Endodermal cell (in vitro differentiated cells): ENCODE measurements around the gene SPOP. TPM values are rescaled to one million over a fixed set of nuclear protein-coding genes. Genes with fewer than 3 reads are reported as not detected.
A peak's percentile ranks its signal among the peaks of the same experiment; 100 is the strongest.

ENCODE experiments used
- DNase-seq: peaks from one replicate; pipeline ENCODE4 v3.0.0-alpha.2; 2017
- H3K27ac ChIP-seq: 2 replicates; pipeline ENCODE4 v1.5.1; 2013; ENCODE audit warnings: mild to moderate bottlenecking, low read depth, low read length, moderate library complexity
- H3K27me3 ChIP-seq: 2 replicates; pipeline ENCODE4 v1.6.1; 2013; ENCODE audit warnings: mild to moderate bottlenecking, low read length, moderate library complexity; ENCODE audit not compliant: insufficient read depth, control insufficient read depth, poor library complexity, severe bottlenecking
- H3K36me3 ChIP-seq: 2 replicates; pipeline ENCODE4 v1.7.0; 2013; ENCODE audit warnings: mild to moderate bottlenecking, low read length, moderate library complexity; ENCODE audit not compliant: control insufficient read depth, insufficient read depth
- H3K4me1 ChIP-seq: one replicate; pipeline ENCODE4 v1.7.0; 2013; ENCODE audit warnings: low read length; ENCODE audit not compliant: control insufficient read depth, insufficient read depth
- H3K4me3 ChIP-seq: 2 replicates; pipeline ENCODE4 v1.5.1; 2013; ENCODE audit warnings: mild to moderate bottlenecking, low read length, moderate library complexity
- H3K9ac ChIP-seq: 2 replicates; pipeline ENCODE4 v1.6.1; 2013; ENCODE audit warnings: mild to moderate bottlenecking, low read length, moderate library complexity; ENCODE audit not compliant: poor library complexity, severe bottlenecking; ENCODE audit errors: extremely low read depth
- H3K9me3 ChIP-seq: 2 replicates; pipeline ENCODE4 v1.6.1; 2013; ENCODE audit warnings: mild to moderate bottlenecking, low read length, moderate library complexity; ENCODE audit not compliant: control insufficient read depth
- H3K27ac Mint-ChIP-seq: 2 replicates; pipeline ENCODE4 v1.8.0; 2020; ENCODE audit warnings: mixed read lengths
- H3K27me3 Mint-ChIP-seq: 2 replicates; pipeline ENCODE4 v1.8.0; 2021; ENCODE audit warnings: mild to moderate bottlenecking, mixed read lengths; ENCODE audit not compliant: insufficient read depth
- H3K36me3 Mint-ChIP-seq: 2 replicates; pipeline ENCODE4 v1.8.0; 2020; ENCODE audit warnings: low read depth, mixed read lengths
- H3K4me1 Mint-ChIP-seq: 2 replicates; pipeline ENCODE4 v1.8.0; 2020; ENCODE audit warnings: mixed read lengths
- H3K4me3 Mint-ChIP-seq: 2 replicates; pipeline ENCODE4 v1.8.0; 2020; ENCODE audit warnings: mild to moderate bottlenecking, moderate library complexity, mixed read lengths
- H3K9me3 Mint-ChIP-seq: 2 replicates; pipeline ENCODE4 v1.8.0; 2020; ENCODE audit warnings: mild to moderate bottlenecking, mixed read lengths
- CTCF ChIP-seq: fragments of 200-600 bp; sonication (generic); conservative IDR thresholded peaks from 2 replicates; pipeline ENCODE4 v1.5.0; 2021; ENCODE audit warnings: antibody characterized with exemption, mild to moderate bottlenecking
- WGBS, 2 experiments: methylation state at CpG; one replicate each; pipeline versions ENCODE4 v1.1.5 to v1.1.7; 2013; ENCODE audit warnings: missing lambda C conversion rate in 2 of 2, mixed read lengths in 1 of 2; ENCODE audit not compliant: insufficient coverage in 1 of 2, insufficient read length in 1 of 2; 5-methylcytosine and 5-hydroxymethylcytosine counted together
- total RNA-seq, 2 donors: library from RNA; stranded (reverse); fragmentation: NEBNext Ultra II Directional in 1 of 2; extraction: Animal tissue kit (Norgen Biotek cat#: 25700) in 1 of 2; gene quantifications; 2 replicates in 1 of 2; 3 replicates in 1 of 2; pipeline ENCODE4 v1.2.1, GENCODE V29; 2021

SPOP gene
- total RNA-seq, 2 donors from 2014 or later = 39.9 to 41.3 TPM

GRCh38 chr17:49707608-49708514 lies 30.0 kb upstream of the SPOP start, which contains the start of gene SLC35B1:
SLC35B1 (minus strand) TSS chr17:49707964; CDS start chr17:49707833, 131 bp downstream.
- Mint-ChIP-seq H3K4me1 (peaks cover 8% of the 10 kb centered on the region), H3K4me3 (peak within 1 kb of the TSS; percentile 94), H3K36me3 (peaks cover 37% of the 10 kb centered on the region), H3K27me3 (no peaks in the 10 kb centered on the region), H3K27ac (peak within 1 kb of the TSS; percentile 99), H3K9me3 (no peaks in the 10 kb centered on the region)
- WGBS, 2 experiments = 1 to 3% methylated on average over 31 to 53 of the region's 53 CpGs
- no peaks in the 10 kb centered on the region for H3K9me3 ChIP-seq
- H3K27ac ChIP-seq = peak within 1 kb of the TSS; percentile 97
- H3K36me3 ChIP-seq = peaks cover 33% of the 10 kb centered on the region
- peak; percentile 100 for DNase-seq
- H3K4me1 ChIP-seq = no peaks in the 10 kb centered on the region
- H3K9ac ChIP-seq = peak within 1 kb of the TSS; percentile 95
- TF ChIP-seq CTCF = peak; percentile 84
- H3K4me3 ChIP-seq = peak within 1 kb of the TSS; percentile 95
- no peaks in the 10 kb centered on the region for H3K27me3 ChIP-seq

- peaks cover 39% of the 10 kb centered on the region for H3K36me3 Mint-ChIP-seq
- WGBS, 2 experiments = 4 to 7% methylated on average over 11 to 12 of the region's 12 CpGs
- no peaks in the 10 kb centered on the region for H3K27me3 ChIP-seq
- peak overlapping the region; percentile 95 for H3K9ac ChIP-seq
- peaks cover 39% of the 10 kb centered on the region for H3K36me3 ChIP-seq
- no peak for TF ChIP-seq CTCF
- peak overlapping the region; percentile 95 for H3K4me3 ChIP-seq
- no peaks in the 10 kb centered on the region for H3K27me3 Mint-ChIP-seq
- H3K4me1 ChIP-seq = no peaks in the 10 kb centered on the region
- peaks cover 8% of the 10 kb centered on the region for H3K4me1 Mint-ChIP-seq
- H3K27ac ChIP-seq = peak overlapping the region; percentile 97
- DNase-seq = peak; percentile 61
- peak overlapping the region; percentile 94 for H3K4me3 Mint-ChIP-seq
- peak overlapping the region; percentile 99 for H3K27ac Mint-ChIP-seq
- no peaks in the 10 kb centered on the region for H3K9me3 Mint-ChIP-seq
- H3K9me3 ChIP-seq = no peaks in the 10 kb centered on the region
Measured at GRCh38 chr17:49707246-49707607, 29.3 kb upstream of the SPOP start.

- DNase-seq = no peak
- H3K9ac ChIP-seq = no peak overlapping the region
- H3K9me3 ChIP-seq = no peaks in the 10 kb centered on the region
- peaks cover 58% of the 10 kb centered on the region for H3K36me3 ChIP-seq
- Mint-ChIP-seq H3K9me3 (no peaks in the 10 kb centered on the region), H3K27me3 (no peaks in the 10 kb centered on the region), H3K4me3 (peak overlapping the region; percentile 94), H3K27ac (peak overlapping the region; percentile 11), H3K4me1 (peaks cover 8% of the 10 kb centered on the region), H3K36me3 (peaks cover 46% of the 10 kb centered on the region)
- H3K4me3 ChIP-seq = no peak overlapping the region
- no peaks in the 10 kb centered on the region for H3K27me3 ChIP-seq
- TF ChIP-seq CTCF = no peak
- H3K27ac ChIP-seq = no peak overlapping the region
- no peaks in the 10 kb centered on the region for H3K4me1 ChIP-seq
Measured at GRCh38 chr17:49705254-49705653, 27.4 kb upstream of the SPOP start.
